Measurements from ENCODE around the gene CCL21. TPM values are rescaled to one million over a fixed set of nuclear protein-coding genes. Genes with fewer than 3 reads are reported as not detected.

Gene CCL21
- total and polyA plus RNA-seq, 2 of the 4 experiments (the other 2 are of a cell fraction), result not detected

GRCh38 chr9:34734720-34735119 is 24.8 kb upstream of the CCL21 start:
- no peak overlapping the region for H4K5ac ChIP-seq (ENCODE audit: low read depth, low read length)
- H3K9me1 ChIP-seq (ENCODE audit: insufficient read depth, low read length), result no peaks in the 10 kb centered on the region
- H2AK5ac ChIP-seq (ENCODE audit: low read depth, low read length), result no peak overlapping the region
- H3K18ac ChIP-seq (ENCODE audit: low read depth, low read length), result no peak overlapping the region
- no TSS peak for BruUV-seq (replicated peaks)
- H3K4me2 ChIP-seq (ENCODE audit: low read depth, low read length), result no peak overlapping the region
- peaks cover 7% of the 10 kb centered on the region for H3K27me3 ChIP-seq (ENCODE audit: control insufficient read depth, insufficient read depth, low read length)
- CTCF ChIA-PET, result interaction anchor here (0.7 kb wide), 1 partner anchor 14 kb away, joined by 8 read pairs; no protein-coding TSS in a partner anchor
- no peak overlapping the region for H2AFZ ChIP-seq (replicated peaks; ENCODE audit: low read length, poor library complexity)
- H3K4me1 ChIP-seq (ENCODE audit: control insufficient read depth, insufficient read depth, low read length), result no peaks in the 10 kb centered on the region
- TF ChIP-seq CHD1 (IDR thresholded peaks at IDR 0.05; ENCODE audit: low read depth, low read length) (no peak), CTCF (conservative IDR thresholded peaks at IDR 0.05; ENCODE audit: low read depth, low read length) (no peak), ELK1 (IDR thresholded peaks at IDR 0.05; ENCODE audit: borderline replicate concordance, low read depth, low read length) (no peak)
- in situ Hi-C loops (cut with MboI; ENCODE audit: low sequenced_read_pairs) (no loop called here), dilution Hi-C loops (cut with HindIII; ENCODE audit: low sequenced_read_pairs, unreplicated experiment) (no loop called here), intact Hi-C loops (cut with micrococcal nuclease) (no loop called here)
- no peaks in the 10 kb centered on the region for H4K20me1 ChIP-seq (ENCODE audit: insufficient read depth, low read length)
- H2AK9ac ChIP-seq (replicated peaks; ENCODE audit: low read depth, low read length, poor library complexity), result no peak overlapping the region
- no peak overlapping the region for H2BK120ac ChIP-seq (ENCODE audit: low read depth, low read length)
- H3K79me1 ChIP-seq (ENCODE audit: low read depth in 1 of 2, low read length in 2 of 2), result no peaks in the 10 kb centered on the region
- no peak overlapping the region for H3K56ac ChIP-seq (ENCODE audit: extremely low read depth, insufficient read depth, low read length)
- ATAC-seq (ENCODE audit: low read depth), result no peak
- H4K91ac ChIP-seq (ENCODE audit: insufficient read depth, low read depth, low read length), result no peak overlapping the region
- no peak overlapping the region for H2BK20ac ChIP-seq (ENCODE audit: low read depth, low read length)
- H2BK15ac ChIP-seq (ENCODE audit: low read depth, low read length), result no peak overlapping the region
- H3K36me3 ChIP-seq (ENCODE audit: control insufficient read depth, insufficient read depth, low read length), result no peaks in the 10 kb centered on the region
- POLR2A ChIA-PET (ENCODE audit: unreplicated experiment), result no interaction called here
- DNase-seq, result no peak
- no peak overlapping the region for H3K4ac ChIP-seq (ENCODE audit: low read depth, low read length)
- no peak overlapping the region for H3K27ac ChIP-seq (ENCODE audit: insufficient read depth, low read length)
- H3K14ac ChIP-seq (replicated peaks; ENCODE audit: low read depth, low read length), result no peak overlapping the region
- no peak overlapping the region for H3K23ac ChIP-seq (ENCODE audit: low read depth, low read length)
- H3K9me3 ChIP-seq (ENCODE audit: control insufficient read depth, insufficient read depth, low read length), result no peaks in the 10 kb centered on the region
- no peak overlapping the region for H3K4me3 ChIP-seq (ENCODE audit: insufficient read depth, low read depth, low read length)
- no peak overlapping the region for H3K9ac ChIP-seq (ENCODE audit: low read depth, low read length)
- H2BK5ac ChIP-seq (ENCODE audit: low read depth, low read length, poor library complexity, severe bottlenecking), result no peak overlapping the region
- no peak overlapping the region for H4K8ac ChIP-seq (ENCODE audit: low read depth in 2 of 2, low read length in 2 of 2)

Data from IMR-90 (cell line).